Tibial nerve (tissue), 4 donors: ENCODE data around the gene IQGAP2. TPM values are rescaled to one million over a fixed set of nuclear protein-coding genes. Genes with fewer than 3 reads are reported as not detected.
A peak's percentile ranks its signal among the peaks of the same experiment; 100 is the strongest.

Experiments used
- DNase-seq, 2 donors: peaks; one replicate each; pipeline ENCODE4 v3.0.0-alpha.2; 2019; ENCODE audit warnings: low spot score in 2 of 2
- H3K27ac ChIP-seq, 4 donors: fragments of 200-600 bp; sonication (generic) in 3 of 4; one replicate each; pipeline ENCODE4 v1.5.1; 2017 to 2019; ENCODE audit warnings: mild to moderate bottlenecking in 1 of 4
- H3K27me3 ChIP-seq, 2 donors: fragments of 200-600 bp; sonication (generic) in 1 of 2; one replicate each; pipeline versions ENCODE4 v1.5.1 to v1.6.0; 2017 to 2019
- H3K36me3 ChIP-seq, 3 donors: fragments of 200-600 bp; sonication (generic); one replicate each; pipeline ENCODE4 v1.5.1; 2018 to 2019
- H3K4me1 ChIP-seq, 4 donors: fragments of 200-600 bp; sonication (generic) in 3 of 4; one replicate each; pipeline ENCODE4 v1.5.1; 2017 to 2019
- H3K4me3 ChIP-seq, 4 donors: fragments of 200-600 bp; sonication (generic) in 3 of 4; one replicate each; pipeline ENCODE4 v1.5.1; 2017 to 2019; ENCODE audit warnings: mild to moderate bottlenecking in 1 of 4, moderate library complexity in 1 of 4
- H3K9me3 ChIP-seq, 4 donors: fragments of 200-600 bp; sonication (generic) in 3 of 4; one replicate each; pipeline ENCODE4 v1.5.1; 2017 to 2019
- CTCF ChIP-seq, 5 experiments: fragments of 200-600 bp in 3 of 5; fragments of 450-650 bp in 2 of 5; sonication (generic) in 3 of 5; IDR thresholded peaks; one replicate each; pipeline ENCODE4 v1.5.1; 2016 to 2019; ENCODE audit warnings: antibody characterized with exemption in 5 of 5, mild to moderate bottlenecking in 3 of 5, moderate library complexity in 2 of 5
- EP300 ChIP-seq, 2 donors: sonication (generic); formaldehyde crosslinking; IDR thresholded peaks; one replicate each; pipeline ENCODE4 v1.6.1; 2017; ENCODE audit warnings: antibody characterized with exemption in 2 of 2, mild to moderate bottlenecking in 1 of 2
- POLR2A ChIP-seq, 2 donors: fragments of 450-650 bp; IDR thresholded peaks; one replicate each; pipeline ENCODE4 v1.6.1; 2017; ENCODE audit warnings: antibody characterized with exemption in 2 of 2, mild to moderate bottlenecking in 2 of 2, moderate library complexity in 2 of 2
- WGBS, 2 donors: methylation state at CpG; one replicate each; pipeline ENCODE4 v1.1.5; 2018; 5-methylcytosine and 5-hydroxymethylcytosine counted together
- total RNA-seq, 4 donors: library from RNA; depleted of rRNA; stranded (reverse); fragments of >200 nt; gene quantifications; one replicate each; pipeline ENCODE4 v1.1.0, GENCODE V29; 2016

The IQGAP2 gene
- total RNA-seq, 4 donors from 2014 or later = 42.8 to 58.2 (median 52.3) TPM

GRCh38 chr5:76716456-76717157 lies 313.5 kb downstream of the IQGAP2 start:
- TF ChIP-seq EP300 (IDR thresholded peaks at IDR 0.05) (no peak), CTCF (IDR thresholded peaks at IDR 0.05) (no peak), POLR2A (IDR thresholded peaks at IDR 0.05) (no peak)
- 9 to 11% methylated on average over 20 to 25 of the region's 29 CpGs for WGBS, 2 donors
- H3K27ac ChIP-seq = peak overlapping the region in 2 of 4 donors; percentile 68 to 77

DNA sequence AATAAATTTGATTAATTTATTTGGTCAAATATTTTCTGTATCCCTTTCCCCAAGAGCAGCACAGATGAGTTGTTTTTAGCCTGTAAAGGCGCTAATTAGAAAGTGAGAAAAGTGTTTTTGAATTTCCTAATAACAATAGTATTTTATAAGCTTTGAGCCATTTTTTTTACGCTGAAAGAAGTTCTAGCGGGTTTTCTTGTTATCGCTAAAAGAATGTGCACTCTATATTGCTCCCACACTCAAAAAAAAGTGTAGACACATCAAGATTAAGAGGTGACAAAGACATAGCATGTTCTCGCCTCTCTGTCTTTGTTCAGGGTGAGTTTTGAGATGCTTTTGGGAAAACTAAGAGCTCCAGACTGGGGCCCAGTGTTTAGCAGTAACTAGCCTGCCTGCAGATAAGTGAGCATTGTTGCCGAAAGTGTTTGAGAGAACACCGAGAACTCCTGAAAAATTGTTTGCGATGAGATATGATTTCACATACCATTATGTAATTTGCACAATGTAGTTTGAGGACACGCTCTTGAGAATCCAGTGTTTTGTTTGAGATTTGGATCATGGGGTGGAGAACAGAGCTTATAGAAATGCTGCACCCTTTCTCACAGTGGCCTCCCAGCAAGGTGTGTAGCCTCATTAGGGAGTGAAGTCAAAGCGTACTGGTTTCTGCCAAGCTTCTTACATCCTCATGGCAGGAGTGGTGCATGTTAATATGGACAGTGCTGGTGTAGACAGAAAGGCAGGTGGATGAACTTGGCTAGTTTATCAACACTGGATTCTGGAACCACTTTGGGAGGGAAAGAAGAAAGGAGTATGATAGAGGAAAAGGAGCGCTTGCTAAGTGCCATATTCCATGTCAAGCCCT lies 314.4 kb downstream of the IQGAP2 start:
- H3K4me3 ChIP-seq = peak overlapping the region in 3 of 4 donors; percentile 65 to 95 (median 88)
- 82 to 89% methylated on average over 11 of the region's 11 CpGs for WGBS, 2 donors

More at GRCh38 chr5:76716456-76717157, 313.5 kb downstream of the IQGAP2 start:
- no peak for DNase-seq
- Histone ChIP-seq H3K27me3 (peaks cover 0 to 24% of the 10 kb centered on the region in 2 donors), H3K4me3 (peak overlapping the region; percentile 65 to 95 (median 78)), H3K36me3 (no peaks in the 10 kb centered on the region), H3K9me3 (no peaks in the 10 kb centered on the region), H3K4me1 (peaks cover 0 to 21% (median 14%) of the 10 kb centered on the region in 4 donors)

DNA sequence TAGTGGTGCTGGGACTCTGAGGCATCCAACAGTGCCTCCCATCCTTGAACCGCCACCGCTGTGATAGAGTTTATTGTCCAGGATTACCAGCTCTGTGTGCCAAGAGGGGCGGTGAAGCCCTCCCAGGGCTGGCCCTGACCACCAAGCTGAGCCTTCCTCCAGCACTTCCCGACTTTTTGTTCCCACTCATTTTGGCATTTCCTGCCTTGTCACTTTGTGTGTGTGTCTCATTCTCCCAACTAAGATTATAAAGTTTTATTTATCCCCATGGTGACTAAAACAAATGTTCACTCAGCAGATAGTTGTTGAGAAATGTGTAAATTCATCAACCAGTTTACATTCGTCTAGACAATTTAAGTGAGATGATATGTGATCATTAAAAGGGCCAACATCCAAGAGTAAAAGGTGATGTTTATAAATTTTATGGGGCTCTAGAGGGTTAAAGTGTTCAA lies 315.3 kb downstream of the IQGAP2 start:
- H3K27me3 ChIP-seq = peaks cover 0 to 20% of the 10 kb centered on the region in 2 donors
- no peaks in the 10 kb centered on the region for H3K9me3 ChIP-seq
- H3K27ac ChIP-seq = no peak overlapping the region
- no peaks in the 10 kb centered on the region for H3K36me3 ChIP-seq
- 82 to 91% methylated on average over 5 of the region's 5 CpGs for WGBS, 2 donors
- no peak overlapping the region for H3K4me3 ChIP-seq
- H3K4me1 ChIP-seq = peaks cover 0 to 21% (median 14%) of the 10 kb centered on the region in 4 donors
- no peak for TF ChIP-seq CTCF (IDR thresholded peaks at IDR 0.05)
- no peak for TF ChIP-seq POLR2A (IDR thresholded peaks at IDR 0.05)
- no peak for TF ChIP-seq EP300 (IDR thresholded peaks at IDR 0.05)
- DNase-seq = no peak

More for the DNA sequence above, 314.4 kb downstream of the IQGAP2 start:
- peaks cover 0 to 24% of the 10 kb centered on the region in 2 donors for H3K27me3 ChIP-seq
- no peaks in the 10 kb centered on the region for H3K36me3 ChIP-seq
- TF ChIP-seq CTCF (IDR thresholded peaks at IDR 0.05) = no peak
- no peak for TF ChIP-seq POLR2A (IDR thresholded peaks at IDR 0.05)
- no peak for TF ChIP-seq EP300 (IDR thresholded peaks at IDR 0.05)
- H3K4me1 ChIP-seq = peaks cover 0 to 21% (median 14%) of the 10 kb centered on the region in 4 donors
- H3K9me3 ChIP-seq = no peaks in the 10 kb centered on the region
- H3K27ac ChIP-seq = no peak overlapping the region
- no peak for DNase-seq

- Histone ChIP-seq H3K36me3 (no peaks in the 10 kb centered on the region), H3K4me3 (no peak overlapping the region), H3K4me1 (peaks cover 0 to 21% (median 14%) of the 10 kb centered on the region in 4 donors), H3K27me3 (peaks cover 0 to 20% of the 10 kb centered on the region in 2 donors), H3K9me3 (no peaks in the 10 kb centered on the region), H3K27ac (no peak overlapping the region)
- WGBS, 2 donors = 92 to 93% methylated on average over 4 of the region's 4 CpGs
- TF ChIP-seq EP300 (IDR thresholded peaks at IDR 0.05) (no peak), POLR2A (IDR thresholded peaks at IDR 0.05) (no peak), CTCF (IDR thresholded peaks at IDR 0.05) (no peak)
- no peak for DNase-seq
Observed at GRCh38 chr5:76718880-76719279, 315.8 kb downstream of the IQGAP2 start.
